ENCODE measurements around the gene HES5. TPM values are rescaled to one million over a fixed set of nuclear protein-coding genes. Genes with fewer than 3 reads are reported as not detected.

Gene HES5
- total RNA-seq, 2 experiments from 2014 or later: not detected

GRCh38 chr1:2504225-2504948 lies 25.7 kb downstream of the HES5 start:
- H3K36me3 Mint-ChIP-seq (ENCODE audit: low read depth): peaks cover 2% of the 10 kb centered on the region
- no peak for ATAC-seq
- intact Hi-C loops (cut with micrococcal nuclease): no loop called here
- no peak for TF ChIP-seq CTCF (IDR thresholded peaks at IDR 0.05)
- CTCF ChIA-PET: no interaction called here
- POLR2A ChIA-PET: interaction anchor here (1.2 to 1.9 kb wide), 2 partner anchors 10 to 38 kb away, joined by 3 to 4 read pairs; no protein-coding TSS in a partner anchor
- no peaks in the 10 kb centered on the region for H3K9me3 Mint-ChIP-seq
- H3K27ac Mint-ChIP-seq: no peak overlapping the region
- peaks cover 11% of the 10 kb centered on the region for H3K4me1 Mint-ChIP-seq (ENCODE audit: low read depth)
- H3K4me3 Mint-ChIP-seq: no peak overlapping the region
- no peak for DNase-seq
- no peaks in the 10 kb centered on the region for H3K27me3 Mint-ChIP-seq

DNA sequence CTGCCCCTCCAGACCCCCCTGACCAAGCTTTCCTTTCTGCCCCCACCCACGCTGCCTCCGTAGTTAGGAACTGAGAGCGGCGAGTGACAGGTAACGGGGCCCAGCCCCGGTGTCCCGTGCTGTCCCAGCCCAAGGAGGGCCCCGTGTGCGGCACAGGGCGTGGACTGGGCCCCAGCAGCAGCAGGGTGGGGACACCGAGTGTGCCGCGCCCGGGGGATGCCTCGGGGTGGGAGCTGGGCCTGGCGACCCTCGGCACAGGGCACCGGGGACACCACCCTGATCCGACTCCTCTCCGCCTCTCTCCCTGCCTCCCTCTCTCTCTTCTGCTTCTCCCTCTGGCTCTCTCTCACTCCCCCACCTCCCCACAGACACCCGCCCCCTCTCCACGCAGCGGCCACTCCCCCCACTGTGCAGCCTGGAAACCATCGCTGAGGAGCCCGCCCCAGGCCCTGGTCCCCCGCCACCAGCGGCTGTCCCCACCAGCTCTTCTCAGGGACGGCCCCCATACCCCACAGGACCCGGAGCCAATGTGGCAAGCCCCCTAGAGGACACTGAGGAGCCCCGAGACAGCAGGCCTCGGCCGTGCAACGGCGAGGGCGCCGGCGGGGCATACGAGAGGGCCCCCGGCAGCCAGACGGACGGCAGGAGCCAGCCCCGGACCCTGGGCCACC lies 26.4 kb downstream of the HES5 start:
- Mint-ChIP-seq H3K4me3 (no peak overlapping the region), H3K27ac (no peak overlapping the region), H3K27me3 (no peaks in the 10 kb centered on the region), H3K9me3 (no peaks in the 10 kb centered on the region), H3K36me3 (ENCODE audit: low read depth) (peaks cover 2% of the 10 kb centered on the region), H3K4me1 (ENCODE audit: low read depth) (peaks cover 16% of the 10 kb centered on the region)
- ChIA-PET POLR2A (interaction anchor here (1.2 kb wide), 1 partner anchor 39 kb away, joined by 3 read pairs; no protein-coding TSS in a partner anchor), CTCF (interaction anchor here (1.5 kb wide), 1 partner anchor 20 kb away, joined by 6 read pairs; no protein-coding TSS in a partner anchor)
- no peak for TF ChIP-seq CTCF (IDR thresholded peaks at IDR 0.05)
- no peak for ATAC-seq
- DNase-seq: no peak
- intact Hi-C loops (cut with micrococcal nuclease): no loop called here

GRCh38 chr1:2502661-2503553 lies 27.2 kb downstream of the HES5 start:
- ChIA-PET POLR2A (interaction anchor here (1.2 to 1.5 kb wide), 2 partner anchors 9 to 39 kb away, joined by 3 read pairs; no protein-coding TSS in a partner anchor), CTCF (interaction anchor here (1.5 kb wide), 1 partner anchor 21 kb away, joined by 6 read pairs; no protein-coding TSS in a partner anchor)
- no peaks in the 10 kb centered on the region for H3K27me3 Mint-ChIP-seq
- H3K36me3 Mint-ChIP-seq (ENCODE audit: low read depth): no peaks in the 10 kb centered on the region
- peaks cover 16% of the 10 kb centered on the region for H3K4me1 Mint-ChIP-seq (ENCODE audit: low read depth)
- DNase-seq (no peak), ATAC-seq (no peak)
- no peak overlapping the region for H3K27ac Mint-ChIP-seq
- H3K9me3 Mint-ChIP-seq: no peaks in the 10 kb centered on the region
- intact Hi-C loops (cut with micrococcal nuclease): no loop called here
- no peak overlapping the region for H3K4me3 Mint-ChIP-seq
- no peak for TF ChIP-seq CTCF (IDR thresholded peaks at IDR 0.05)

DNA sequence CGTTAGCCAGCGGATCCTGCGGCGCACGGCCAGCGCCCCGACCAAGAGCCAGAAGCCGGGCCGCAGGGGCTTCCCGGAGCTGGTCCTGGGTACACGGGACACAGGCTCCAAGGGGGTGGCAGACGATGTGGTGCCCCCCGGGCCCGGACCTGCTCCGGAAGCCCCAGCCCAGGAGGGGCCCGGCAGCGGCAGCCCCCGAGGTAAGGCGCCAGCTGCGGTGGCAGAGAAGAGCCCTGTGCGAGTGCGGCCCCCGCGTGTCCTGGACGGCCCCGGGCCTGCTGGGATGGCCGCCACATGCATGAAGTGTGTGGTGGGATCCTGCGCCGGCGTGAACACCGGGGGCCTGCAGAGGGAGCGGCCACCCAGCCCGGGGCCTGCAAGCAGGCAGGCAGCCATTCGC lies 27.9 kb downstream of the HES5 start:
- Mint-ChIP-seq H3K4me1 (ENCODE audit: low read depth) (peaks cover 18% of the 10 kb centered on the region), H3K27ac (no peak overlapping the region), H3K27me3 (no peaks in the 10 kb centered on the region), H3K9me3 (no peaks in the 10 kb centered on the region), H3K36me3 (ENCODE audit: low read depth) (no peaks in the 10 kb centered on the region), H3K4me3 (no peak overlapping the region)
- CTCF ChIA-PET: interaction anchor here (1.5 kb wide), 1 partner anchor 22 kb away, joined by 6 read pairs; no protein-coding TSS in a partner anchor
- no peak for ATAC-seq
- no peak for DNase-seq
- POLR2A ChIA-PET: interaction anchor here (1.5 to 1.6 kb wide), 2 partner anchors 8 to 54 kb away, joined by 3 read pairs; partner anchors contain the start of gene TNFRSF14
- intact Hi-C loops (cut with micrococcal nuclease): no loop called here
- TF ChIP-seq CTCF (IDR thresholded peaks at IDR 0.05): no peak
